ENCODE results near the gene AHCYL2.
A peak's percentile ranks its signal among the peaks of the same experiment; 100 is the strongest.
"Not testable (repeated sequence)": the region's sequence is repeated elsewhere in the genome, so short reads cannot be mapped to it uniquely, and the experiment has no call there.

AHCYL2 gene

DNA sequence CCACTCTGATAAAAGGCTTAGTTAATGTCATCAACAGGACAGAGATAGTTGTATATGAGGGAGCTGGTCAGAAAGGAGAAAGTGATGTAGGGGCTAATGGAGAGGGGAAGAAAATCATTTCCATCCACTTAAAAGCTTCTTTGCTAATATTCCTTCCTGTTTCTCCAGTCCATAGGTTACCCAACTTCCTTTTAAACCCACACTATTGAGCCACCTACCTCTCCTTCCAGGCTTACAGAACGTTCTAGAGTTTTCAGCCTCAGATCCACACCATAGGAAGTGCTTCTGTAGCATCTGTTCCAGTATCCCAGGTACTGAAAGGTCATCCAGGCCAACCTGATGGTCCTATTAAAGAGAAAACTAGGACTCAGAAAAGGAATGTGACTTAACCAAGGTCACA, 237.6 kb downstream of the AHCYL2 start:
- DNase-seq = no peak

DNA sequence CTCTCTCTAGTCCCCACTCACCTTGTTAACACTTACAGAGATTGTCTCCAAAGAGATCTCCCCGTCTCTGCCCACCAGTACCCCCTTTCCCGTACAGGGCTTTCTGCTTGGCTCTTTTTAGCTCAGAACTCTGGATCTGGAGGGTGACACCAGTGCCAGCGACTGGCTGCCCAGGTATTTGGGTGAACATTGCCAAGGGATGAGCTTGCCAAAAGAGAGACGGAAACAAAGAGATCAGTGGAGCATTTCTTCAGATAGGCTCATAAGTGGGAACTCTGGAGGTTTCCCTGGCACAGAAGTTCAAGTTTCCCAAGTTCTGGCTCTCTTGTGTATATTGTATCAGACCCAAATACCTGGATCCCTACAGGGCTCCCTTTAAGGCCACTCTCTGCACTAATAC, 239.4 kb downstream of the AHCYL2 start:
- no peak for DNase-seq

DNA sequence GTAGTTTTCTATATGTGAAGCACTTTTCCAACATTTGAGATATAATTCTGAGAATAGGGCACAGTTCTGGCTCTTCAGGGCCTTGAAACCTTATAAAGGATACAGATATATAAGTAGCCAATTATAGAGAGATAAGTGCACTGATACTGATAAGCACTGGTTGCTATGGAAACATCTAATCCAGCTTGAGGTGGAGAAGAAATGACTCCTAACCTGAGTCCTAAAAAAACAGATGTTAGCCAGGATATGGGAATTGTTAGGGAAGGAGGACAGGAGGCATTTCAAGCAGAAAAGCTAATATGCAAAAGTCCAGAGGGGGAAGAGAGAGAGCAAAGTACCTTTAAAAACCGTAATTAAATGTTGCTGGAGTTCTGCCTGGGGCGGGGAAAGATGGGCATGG, 240.2 kb downstream of the AHCYL2 start:
- DNase-seq = no peak

GRCh38 chr7:129466796-129467195, 242.0 kb downstream of the AHCYL2 start:
- peak; percentile 44 for DNase-seq

DNA sequence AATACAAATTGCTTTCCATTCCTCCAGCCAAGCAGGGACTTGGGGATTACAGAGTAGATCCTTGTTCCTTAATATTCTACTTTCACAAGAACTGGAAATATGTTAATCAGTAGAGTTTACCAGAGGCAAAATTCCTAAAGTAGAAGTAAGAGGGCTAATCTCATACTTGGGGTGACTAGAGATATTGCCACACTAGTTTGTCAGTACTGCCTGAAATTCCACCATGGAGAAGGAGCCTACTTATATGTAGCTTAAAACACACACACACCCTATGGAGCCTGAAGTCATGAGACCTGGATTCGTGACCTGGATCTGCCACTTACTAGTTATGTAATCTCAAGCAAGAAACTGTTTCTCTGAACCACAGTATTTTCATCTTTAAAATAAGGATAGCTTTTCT, 243.3 kb downstream of the AHCYL2 start:
- DNase-seq = no peak

DNA sequence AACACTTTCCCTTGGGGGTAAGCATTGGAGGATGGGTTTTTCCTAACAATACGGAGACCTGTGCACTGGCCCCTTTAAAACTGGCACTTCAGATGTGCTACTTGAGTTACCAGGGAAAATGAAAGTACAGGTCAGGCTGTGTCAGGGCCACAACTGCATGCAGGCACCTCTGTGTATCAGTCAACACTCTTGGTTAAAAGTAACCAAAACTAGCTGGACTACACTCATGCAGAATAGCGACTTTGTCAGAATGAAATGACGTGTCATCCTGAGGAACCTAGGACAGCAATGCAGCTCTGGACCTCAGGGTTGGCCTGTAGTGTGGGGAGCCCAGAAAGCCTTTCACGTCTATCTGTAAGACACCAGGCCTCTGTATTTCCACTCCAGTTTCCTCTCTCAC, 243.7 kb downstream of the AHCYL2 start:
- no peak for DNase-seq

DNA sequence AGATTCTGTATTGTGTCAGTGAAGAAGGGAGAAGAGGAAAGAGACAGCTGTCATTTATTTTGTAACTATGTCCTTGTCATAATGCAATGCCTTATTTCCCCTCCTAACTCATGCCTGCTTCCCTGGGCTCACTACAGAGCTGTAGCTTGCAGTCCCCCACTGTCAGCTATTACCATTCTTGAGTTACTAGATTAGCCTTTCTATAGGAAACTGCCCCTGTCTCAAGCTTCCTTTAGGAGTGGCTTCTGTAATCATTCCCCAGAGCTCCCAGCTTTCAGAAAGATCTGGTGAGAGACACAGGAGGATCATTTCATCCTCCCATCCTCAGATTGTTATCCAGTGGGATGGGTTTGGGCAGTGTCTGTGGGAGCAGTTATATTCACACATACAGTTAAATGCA, 245.1 kb downstream of the AHCYL2 start:
- no peak for DNase-seq

- DNase-seq = no peak
These were observed 245.6 kb downstream of the AHCYL2 start for GRCh38 chr7:129470411-129470810.

- no peak for DNase-seq
These were observed 246.6 kb downstream of the AHCYL2 start for GRCh38 chr7:129471402-129471827.

DNA sequence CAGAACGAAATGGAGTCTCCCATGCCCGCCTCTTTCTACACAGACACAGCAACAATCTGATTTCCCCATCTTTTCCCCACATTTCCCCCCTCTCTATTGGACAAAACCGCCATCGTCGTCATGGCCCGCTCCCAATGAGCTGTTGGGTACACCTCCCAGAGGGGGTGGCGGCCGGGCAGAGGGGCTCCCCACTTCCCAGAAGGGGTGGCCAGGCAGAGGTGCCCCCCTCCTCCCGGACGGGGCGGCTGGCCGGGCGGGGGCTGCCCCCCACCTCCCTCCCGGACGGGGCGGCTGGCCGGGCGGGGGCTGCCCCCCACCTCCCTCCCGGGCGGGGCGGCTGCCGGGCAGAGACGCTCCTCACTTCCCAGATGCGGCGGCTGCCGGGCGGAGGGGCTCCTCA, 251.1 kb downstream of the AHCYL2 start:
- DNase-seq = not testable (repeated sequence)

GRCh38 chr7:129476398-129476797, 251.6 kb downstream of the AHCYL2 start:
- not testable (repeated sequence) for DNase-seq
